Measurements from ENCODE around the gene TMUB1.
"Not testable (repeated sequence)": the region's sequence is repeated elsewhere in the genome, so short reads cannot be mapped to it uniquely, and the experiment has no call there.

The TMUB1 gene

GRCh38 chr7:151056666-151057505 lies 26.4 kb downstream of the TMUB1 start:
- no peak for DNase-seq (ENCODE audit: low read depth in 2 of 2)

GRCh38 chr7:151056283-151056665 lies 27.0 kb downstream of the TMUB1 start:
- DNase-seq (ENCODE audit: low read depth in 2 of 2), result no peak

- no peak for DNase-seq (ENCODE audit: low read depth in 2 of 2)
These were observed 29.5 kb downstream of the TMUB1 start for GRCh38 chr7:151053751-151054150.

- no peak for DNase-seq (ENCODE audit: low read depth in 2 of 2)
These were observed 30.2 kb downstream of the TMUB1 start for GRCh38 chr7:151053096-151053495.

- DNase-seq (ENCODE audit: low read depth in 2 of 2), result no peak
These were observed 32.2 kb downstream of the TMUB1 start for GRCh38 chr7:151051108-151051507.

- no peak for DNase-seq (ENCODE audit: low read depth in 2 of 2)
These were observed 34.3 kb downstream of the TMUB1 start for GRCh38 chr7:151048911-151049463.

GRCh38 chr7:151047976-151048815 lies 35.1 kb downstream of the TMUB1 start, which contains the start of gene ASIC3:
ASIC3 (plus strand) TSS chr7:151048531; CDS start chr7:151048886, 355 bp downstream.
- no peak for DNase-seq (ENCODE audit: low read depth in 2 of 2)

GRCh38 chr7:151046603-151047573 lies 36.4 kb downstream of the TMUB1 start:
- no peak for DNase-seq (ENCODE audit: low read depth in 2 of 2)

GRCh38 chr7:151045967-151046366 lies 37.3 kb downstream of the TMUB1 start:
- DNase-seq (ENCODE audit: low read depth in 2 of 2), result no peak

- DNase-seq (ENCODE audit: low read depth in 2 of 2), result no peak
These were observed 38.0 kb downstream of the TMUB1 start for GRCh38 chr7:151045262-151045661.

- DNase-seq (ENCODE audit: low read depth in 2 of 2), result no peak
These were observed 39.3 kb downstream of the TMUB1 start for GRCh38 chr7:151043959-151044358.

GRCh38 chr7:151043449-151043848 lies 39.8 kb downstream of the TMUB1 start:
- DNase-seq (ENCODE audit: low read depth in 2 of 2), result not testable (repeated sequence)

GRCh38 chr7:151040616-151041375 lies 42.5 kb downstream of the TMUB1 start:
- DNase-seq (ENCODE audit: low read depth in 2 of 2), result no peak

- no peak for DNase-seq (ENCODE audit: low read depth in 2 of 2)
These were observed 43.3 kb downstream of the TMUB1 start for GRCh38 chr7:151039850-151040548.

- peak in 1 of 2 donors; percentile 74 for DNase-seq (ENCODE audit: low read depth in 2 of 2)
These were observed 44.1 kb downstream of the TMUB1 start for GRCh38 chr7:151038951-151039849.

- DNase-seq (ENCODE audit: low read depth in 2 of 2), result no peak
These were observed 47.4 kb downstream of the TMUB1 start for GRCh38 chr7:151035902-151036301.

GRCh38 chr7:151035026-151035717 lies 48.1 kb downstream of the TMUB1 start:
- DNase-seq (ENCODE audit: low read depth in 2 of 2), result no peak
